CD14-positive monocyte (primary cell): ENCODE data around the gene SBK1. TPM values are rescaled to one million over a fixed set of nuclear protein-coding genes. Genes with fewer than 3 reads are reported as not detected.
"Not testable (repeated sequence)": the region's sequence is repeated elsewhere in the genome, so short reads cannot be mapped to it uniquely, and the experiment has no call there.

Experiments
- DNase-seq, 3 donors: peaks; one replicate each; pipeline ENCODE4 v3.0.0-alpha.2; 2011 to 2022
- H2AFZ ChIP-seq: 2 replicates; pipeline ENCODE4 v1.6.0; 2012; ENCODE audit warnings: mild to moderate bottlenecking, low read depth, low read length, inconsistent platforms; ENCODE audit not compliant: insufficient read depth, poor library complexity, severe bottlenecking
- H3K27ac ChIP-seq, 2 donors: 1 replicate in 1 of 2; 2 replicates in 1 of 2; pipeline ENCODE4 v1.5.1; 2012 to 2013; ENCODE audit warnings: low read length in 2 of 2, control low read depth in 1 of 2, inconsistent platforms in 1 of 2, low read depth in 1 of 2, mild to moderate bottlenecking in 1 of 2
- H3K27me3 ChIP-seq, 2 donors: one replicate each; pipeline versions ENCODE4 v1.6.0 to v1.6.1; 2011 to 2013; ENCODE audit warnings: low read length in 2 of 2; ENCODE audit not compliant: control insufficient read depth in 2 of 2, insufficient read depth in 2 of 2
- H3K36me3 ChIP-seq, 2 donors: replicated peaks in 1 of 2; 1 replicate in 1 of 2; 2 replicates in 1 of 2; pipeline versions ENCODE4 v1.5.1 to v1.6.1; 2012 to 2013; ENCODE audit warnings: low read length in 2 of 2, control low read depth in 1 of 2, inconsistent platforms in 1 of 2, mild to moderate bottlenecking in 1 of 2; ENCODE audit not compliant: insufficient read depth in 2 of 2, control insufficient read depth in 1 of 2
- H3K4me1 ChIP-seq, 2 donors: 1 replicate in 1 of 2; 2 replicates in 1 of 2; pipeline versions ENCODE4 v1.5.1 to v1.6.1; 2012 to 2013; ENCODE audit warnings: low read length in 2 of 2, control low read depth in 1 of 2, inconsistent platforms in 1 of 2, mild to moderate bottlenecking in 1 of 2, moderate library complexity in 1 of 2; ENCODE audit not compliant: insufficient read depth in 2 of 2, control insufficient read depth in 1 of 2
- H3K4me2 ChIP-seq: replicated peaks from 2 replicates; pipeline ENCODE3; 2012; ENCODE audit warnings: low read length, moderate library complexity, mild to moderate bottlenecking; ENCODE audit not compliant: poor library complexity, severe bottlenecking; ENCODE audit errors: extremely low read depth
- H3K4me3 ChIP-seq, 3 experiments: fragments of 200-600 bp in 1 of 3; sonication (generic) in 1 of 3; replicated peaks in 1 of 3; 1 replicate in 2 of 3; 2 replicates in 1 of 3; pipeline ENCODE4 v1.5.1; 2011 to 2013; ENCODE audit warnings: low read length in 3 of 3, mild to moderate bottlenecking in 3 of 3, control low read depth in 2 of 3, low read depth in 2 of 3, inconsistent platforms in 1 of 3, moderate library complexity in 1 of 3
- H3K79me2 ChIP-seq: 2 replicates; pipeline ENCODE4 v1.6.0; 2012; ENCODE audit warnings: mild to moderate bottlenecking, control low read depth, inconsistent platforms, low read length, moderate library complexity; ENCODE audit not compliant: insufficient read depth
- H3K9ac ChIP-seq: 2 replicates; pipeline ENCODE4 v1.6.0; 2017; ENCODE audit warnings: low read length, mild to moderate bottlenecking; ENCODE audit not compliant: insufficient read depth, poor library complexity, severe bottlenecking
- H3K9me3 ChIP-seq, 2 donors: replicated peaks in 1 of 2; 1 replicate in 1 of 2; 2 replicates in 1 of 2; pipeline versions ENCODE4 v1.5.1 to v1.6.1; 2012 to 2013; ENCODE audit warnings: low read length in 2 of 2, control low read depth in 1 of 2; ENCODE audit not compliant: control insufficient read depth in 1 of 2, insufficient read depth in 1 of 2
- H4K20me1 ChIP-seq: 2 replicates; pipeline ENCODE4 v1.6.0; 2012; ENCODE audit warnings: mild to moderate bottlenecking, low read length, control low read depth, moderate library complexity; ENCODE audit not compliant: insufficient read depth
- H3K27ac Mint-ChIP-seq, 7 donors: one replicate each; pipeline ENCODE4 v1.8.0; 2020; ENCODE audit warnings: mild to moderate bottlenecking in 7 of 7, mixed read lengths in 7 of 7, moderate library complexity in 6 of 7, inconsistent platforms in 2 of 7
- H3K27me3 Mint-ChIP-seq, 3 donors: one replicate each; pipeline ENCODE4 v1.8.0; 2021 to 2022; ENCODE audit warnings: low read depth in 3 of 3, mild to moderate bottlenecking in 3 of 3, mixed read lengths in 3 of 3, moderate library complexity in 3 of 3, inconsistent platforms in 1 of 3
- H3K36me3 Mint-ChIP-seq, 2 donors: one replicate each; pipeline ENCODE4 v1.8.0; 2020; ENCODE audit warnings: mixed read lengths in 2 of 2, inconsistent platforms in 1 of 2, mild to moderate bottlenecking in 1 of 2
- H3K4me1 Mint-ChIP-seq: one replicate; pipeline ENCODE4 v1.8.0; 2020; ENCODE audit warnings: mild to moderate bottlenecking, mixed read lengths
- H3K4me3 Mint-ChIP-seq, 2 donors: one replicate each; pipeline ENCODE4 v1.8.0; 2020; ENCODE audit warnings: mild to moderate bottlenecking in 2 of 2, mixed read lengths in 2 of 2, moderate library complexity in 1 of 2
- H3K9me3 Mint-ChIP-seq, 7 donors: one replicate each; pipeline ENCODE4 v1.8.0; 2020 to 2022; ENCODE audit warnings: mixed read lengths in 7 of 7, mild to moderate bottlenecking in 6 of 7, moderate library complexity in 6 of 7, inconsistent platforms in 2 of 7
- WGBS: methylation state at CpG from one replicate; pipeline ENCODE4 v1.1.5; 2013; ENCODE audit warnings: missing lambda C conversion rate; ENCODE audit not compliant: insufficient coverage; 5-methylcytosine and 5-hydroxymethylcytosine counted together
- intact Hi-C, 2 donors: fragments of 100-400 bp; cut with micrococcal nuclease; formaldehyde crosslinking; loops; one replicate each; pipeline versions ENCODE4 v1.15.0 to v1.15.1; 2023
- polyA plus RNA-seq, 3 donors: library from polyadenylated mRNA; depleted of rRNA in 1 of 3; unstranded in 2 of 3; stranded (reverse) in 1 of 3; fragments of 300-500 nt in 2 of 3; fragments of >200 nt in 1 of 3; fragmentation: Illumina TruSeq in 2 of 3; gene quantifications; 1 replicate in 2 of 3; 2 replicates in 1 of 3; pipeline ENCODE4 v1.2.3, GENCODE V29; 2012 to 2021
- small RNA-seq: library from RNA; depleted of rRNA; stranded (forward); fragments of <200 nt; gene quantifications from one replicate; pipeline ENCODE3, GENCODE V24; 2012; ENCODE audit warnings: low read depth; ENCODE audit not compliant: insufficient read length

Gene SBK1
- polyA plus RNA-seq, 3 donors = 0.04 TPM; not detected in 2

GRCh38 chr16:28367926-28368325 lies 75.6 kb downstream of the SBK1 start:
- H3K4me1 Mint-ChIP-seq, intact Hi-C loops, H3K36me3 Mint-ChIP-seq, H3K36me3 ChIP-seq, H3K9me3 ChIP-seq, H3K27ac ChIP-seq, H3K27ac Mint-ChIP-seq, H3K9ac ChIP-seq, H4K20me1 ChIP-seq, H3K27me3 ChIP-seq, H3K4me3 ChIP-seq, H2AFZ ChIP-seq, H3K4me1 ChIP-seq, H3K4me3 Mint-ChIP-seq, H3K79me2 ChIP-seq, H3K4me2 ChIP-seq, H3K27me3 Mint-ChIP-seq, H3K9me3 Mint-ChIP-seq: not testable (repeated sequence)
- 26% methylated on average over 6 of the region's 32 CpGs for WGBS
- peak in 1 of 3 donors; percentile 0 for DNase-seq

Small RNA genes within 50 kb of the gene (small RNA-seq; reads per million reads assigned to genes)
- gene AC138904.2 = not detected

Other genes starting within 250 kb of the SBK1 start
- not detected for gene GSG1L, start 228.8 kb upstream of the SBK1 start, polyA plus RNA-seq
- 100 to 1,000 TPM in 1 of 3 donors, 10 to 100 TPM in 2; 35.7 to 166 (median 38.3) TPM for gene XPO6, start 80.6 kb upstream of the SBK1 start, polyA plus RNA-seq
- under 1 TPM; 0.16 to 0.89 (median 0.17) TPM for gene NPIPB6, start 71.0 kb downstream of the SBK1 start, polyA plus RNA-seq
- 10 to 100 TPM; 15.2 to 48.8 (median 33.9) TPM for gene EIF3CL, start 111.3 kb downstream of the SBK1 start, polyA plus RNA-seq
- under 1 TPM in 1 of 3 donors, not detected in 2; 0.95 TPM for gene NPIPB7, start 179.8 kb downstream of the SBK1 start, polyA plus RNA-seq
- gene CLN3, start 199.5 kb downstream of the SBK1 start, polyA plus RNA-seq = 100 to 1,000 TPM in 1 of 3 donors, 10 to 100 TPM in 2; 37.0 to 113 (median 50.2) TPM
- 10 to 100 TPM in 1 of 3 donors, 1 to 10 TPM in 2; 1.9 to 48.6 (median 3.8) TPM for gene APOBR, start 202.1 kb downstream of the SBK1 start, polyA plus RNA-seq
- gene IL27, start 214.3 kb downstream of the SBK1 start, polyA plus RNA-seq = 1 to 10 TPM in 2 of 3 donors, under 1 TPM in 1; 0.43 to 2.2 (median 1.2) TPM
- 1 to 10 TPM in 1 of 3 donors, under 1 TPM in 1, not detected in 1; 0.01 to 1.9 TPM for gene NUPR1, start 246.4 kb downstream of the SBK1 start, polyA plus RNA-seq